NCI-H1105 (cell line): ENCODE measurements around the gene COBL.

ENCODE experiments used
- DNase-seq: peaks from one replicate; lab custom pipeline; 2025; lab: John Stamatoyannopoulos, UW

COBL gene

GRCh38 chr7:51303142-51303525 lies 13.5 kb downstream of the COBL start:
- DNase-seq: no peak

- DNase-seq: no peak
Observed at GRCh38 chr7:51301806-51302205, 14.8 kb downstream of the COBL start.

- no peak for DNase-seq
Observed at GRCh38 chr7:51300762-51301674, 15.6 kb downstream of the COBL start.

- no peak for DNase-seq
Observed at GRCh38 chr7:51299391-51300133, 17.0 kb downstream of the COBL start.

DNA sequence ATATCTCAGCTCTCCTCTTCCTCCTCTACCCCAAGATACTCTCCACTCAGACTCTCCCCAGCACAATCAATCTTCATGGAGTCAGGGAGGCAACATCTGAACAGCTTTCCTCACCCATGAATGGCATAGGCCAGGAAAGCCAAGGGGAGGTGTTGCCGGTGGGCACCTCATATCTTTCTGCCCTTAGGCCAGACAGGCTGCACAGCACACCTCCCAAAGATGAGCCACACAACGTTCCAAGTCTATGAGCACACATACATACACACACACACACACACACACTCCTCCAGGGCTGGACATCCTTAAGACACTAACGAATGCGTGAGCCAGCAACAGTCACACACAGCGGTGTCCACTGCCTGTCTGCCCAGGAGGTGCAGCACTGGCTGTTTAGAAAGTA lies 17.7 kb downstream of the COBL start:
- DNase-seq: no peak

DNA sequence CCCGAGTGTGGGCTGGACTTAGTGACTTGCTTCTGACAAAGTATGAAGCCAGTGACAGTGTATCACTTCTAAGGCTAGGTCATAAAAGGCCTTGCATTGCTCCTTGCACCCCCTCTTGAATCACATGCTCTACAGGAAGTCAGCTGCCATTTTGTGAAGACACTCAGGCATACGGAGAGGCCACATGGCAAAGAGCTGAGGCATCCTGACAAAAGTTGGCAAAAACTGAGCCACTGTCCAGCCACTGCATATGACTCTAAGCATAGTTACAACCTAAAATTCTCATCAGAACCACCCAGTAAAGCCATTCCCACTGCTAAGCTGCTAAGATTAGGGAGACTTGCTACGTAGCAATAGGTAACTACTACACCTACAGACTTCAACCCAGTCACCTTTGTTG lies 18.6 kb downstream of the COBL start:
- DNase-seq: no peak

DNA sequence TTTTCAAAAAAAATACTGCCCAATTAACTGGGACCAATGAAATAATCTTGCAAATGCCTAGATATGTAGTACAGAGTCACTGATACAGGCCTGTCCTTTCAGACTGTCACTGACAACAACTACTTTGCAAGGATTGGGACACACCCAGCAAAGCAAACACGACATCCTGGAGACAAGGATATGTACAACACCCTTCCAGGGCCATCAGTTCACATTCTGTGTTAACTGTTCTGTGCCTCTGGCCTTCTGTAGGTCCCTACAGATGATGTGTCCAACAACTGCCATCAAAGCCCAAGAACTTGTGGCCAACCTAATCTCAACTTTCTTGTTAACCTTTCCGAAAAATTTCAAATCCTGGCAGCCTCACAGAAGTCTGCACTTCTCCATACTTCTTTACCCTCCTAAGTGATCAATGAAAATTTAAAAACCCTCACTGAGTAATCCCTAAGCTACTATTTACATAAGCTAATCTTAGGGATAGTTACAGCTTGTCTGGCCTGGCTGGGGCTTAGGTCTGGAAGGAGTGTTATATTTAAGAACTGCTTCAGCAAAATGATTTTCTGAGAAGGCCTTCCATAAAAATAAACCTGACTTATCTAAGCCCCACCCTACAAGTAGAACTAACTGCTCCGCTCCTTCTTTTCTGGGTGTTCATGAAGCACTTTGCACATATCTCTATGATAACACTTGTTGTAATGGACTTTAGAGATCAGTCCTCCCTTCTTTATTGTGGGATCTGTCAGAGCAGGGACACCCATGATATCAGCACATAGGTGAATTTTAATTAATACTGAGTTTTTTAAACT lies 21.0 kb downstream of the COBL start:
- DNase-seq: no peak

GRCh38 chr7:51292596-51292995 lies 24.0 kb downstream of the COBL start:
- no peak for DNase-seq

DNA sequence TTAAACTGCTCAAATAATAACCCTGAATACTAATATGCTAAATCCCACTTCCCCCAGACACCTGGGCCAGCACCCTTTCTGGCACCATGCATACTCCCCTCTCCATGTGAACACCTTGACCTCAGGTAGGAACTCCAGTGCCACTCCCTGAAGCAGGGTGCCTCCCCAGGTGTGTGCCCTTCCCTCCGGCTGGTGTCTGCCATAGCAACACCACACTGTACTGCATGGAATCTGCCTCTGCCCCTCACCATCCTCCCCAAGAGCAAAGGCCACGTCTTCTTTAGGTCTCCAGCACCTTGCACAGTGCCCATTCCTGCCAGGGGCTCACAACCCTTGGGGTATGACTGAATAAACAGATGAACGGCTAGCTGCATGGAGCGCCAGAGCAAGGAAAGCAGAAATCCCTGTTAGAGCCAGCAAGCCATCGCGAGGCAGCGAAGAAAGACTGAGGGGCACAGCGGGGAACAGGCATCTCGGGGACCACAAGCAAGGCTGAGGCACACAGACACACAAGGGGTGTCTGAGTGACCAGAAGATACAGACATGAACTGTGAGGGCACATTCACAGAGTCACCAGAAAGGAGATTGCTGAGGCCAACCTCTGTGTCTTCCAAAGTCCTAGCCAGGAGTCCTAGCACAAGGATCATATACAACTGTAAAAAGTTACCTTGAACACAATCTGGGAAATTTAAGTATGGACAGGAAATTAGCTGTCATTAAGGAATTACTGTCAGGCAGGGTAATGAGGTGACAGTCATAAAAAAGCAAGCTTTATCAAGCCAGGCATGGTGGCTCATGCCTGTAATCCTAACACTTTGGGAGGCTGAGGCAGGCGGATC lies 25.7 kb downstream of the COBL start:
- DNase-seq: no peak

DNA sequence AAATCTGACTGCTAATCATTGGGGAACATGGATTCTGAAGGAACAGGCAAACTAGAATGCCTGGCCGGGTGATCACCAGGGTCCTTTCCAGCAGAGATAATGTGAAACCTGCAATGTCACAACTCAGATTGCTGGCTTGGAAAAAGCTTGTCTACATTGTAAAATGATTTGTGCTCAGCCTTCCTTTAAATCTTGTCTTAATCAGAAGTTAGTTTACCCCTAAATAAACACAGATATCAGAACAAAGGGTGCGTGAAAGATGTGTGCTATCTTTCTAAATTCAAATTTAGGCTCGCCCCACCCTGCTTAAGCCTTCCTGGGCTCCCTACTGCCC lies 26.3 kb downstream of the COBL start:
- no peak for DNase-seq

DNA sequence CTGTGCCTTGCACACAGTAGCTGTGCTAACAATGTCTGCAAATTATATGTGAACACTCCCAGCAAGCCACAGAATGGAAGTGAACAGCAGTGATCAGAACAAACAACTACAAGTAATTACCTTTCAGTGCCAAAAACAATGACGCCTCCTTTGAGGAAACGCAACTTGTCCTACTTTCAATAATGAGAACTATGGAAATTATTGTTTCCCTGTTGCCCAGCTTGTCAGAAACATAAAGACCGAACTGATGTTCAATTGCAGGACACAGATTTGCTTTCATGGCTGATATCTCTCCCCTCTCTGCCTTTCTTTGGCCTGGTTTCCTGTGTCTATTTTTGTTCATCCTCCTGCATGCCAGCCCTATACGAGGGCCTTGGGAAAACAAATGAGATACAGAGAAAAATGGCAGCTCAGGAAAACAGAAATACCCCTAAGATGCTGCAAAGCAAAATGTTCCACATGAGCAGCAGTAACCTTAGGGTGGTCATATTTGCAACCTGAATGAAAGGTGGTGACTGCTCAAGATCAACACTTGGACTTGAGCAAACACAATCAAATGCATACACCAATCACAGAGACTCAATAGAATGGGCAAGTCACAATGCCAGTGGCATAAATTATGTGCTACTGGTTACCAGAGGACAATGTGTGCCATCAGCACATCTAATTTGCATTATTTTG lies 26.8 kb downstream of the COBL start:
- DNase-seq: no peak

DNA sequence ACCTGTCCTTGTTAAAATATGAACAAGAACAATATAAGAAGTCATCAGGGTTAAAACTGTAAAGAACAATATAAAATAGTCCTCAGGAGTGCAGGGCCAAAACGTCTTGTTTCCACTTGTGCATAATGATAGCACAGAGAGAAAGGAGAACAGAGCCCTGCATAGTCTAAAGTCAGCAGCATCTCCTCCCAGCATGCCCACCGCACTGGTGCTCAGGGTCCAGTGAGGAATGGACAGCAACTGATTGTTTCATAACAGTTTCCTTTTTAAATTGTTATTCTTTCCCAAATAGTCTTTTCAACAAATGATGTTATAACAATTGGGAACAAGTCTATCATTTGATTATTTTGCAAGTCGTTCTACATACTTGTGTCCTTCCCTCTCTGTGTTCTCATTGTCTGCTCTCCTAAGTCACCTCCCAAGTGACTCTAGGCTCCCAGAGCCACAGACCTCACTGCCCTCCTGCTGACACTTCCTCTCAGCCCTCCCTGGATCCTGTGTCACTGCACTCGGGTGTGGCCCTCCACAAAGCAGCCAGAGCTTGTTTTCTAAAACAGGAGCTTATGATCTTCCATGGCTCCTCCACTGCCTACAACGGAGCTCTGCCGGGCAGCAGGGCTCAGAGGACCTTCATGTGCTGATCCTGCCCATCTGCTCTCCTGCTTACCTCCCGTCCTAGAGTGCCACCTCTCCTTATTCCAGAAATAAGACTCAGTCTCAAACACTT lies 27.6 kb downstream of the COBL start:
- DNase-seq: no peak

DNA sequence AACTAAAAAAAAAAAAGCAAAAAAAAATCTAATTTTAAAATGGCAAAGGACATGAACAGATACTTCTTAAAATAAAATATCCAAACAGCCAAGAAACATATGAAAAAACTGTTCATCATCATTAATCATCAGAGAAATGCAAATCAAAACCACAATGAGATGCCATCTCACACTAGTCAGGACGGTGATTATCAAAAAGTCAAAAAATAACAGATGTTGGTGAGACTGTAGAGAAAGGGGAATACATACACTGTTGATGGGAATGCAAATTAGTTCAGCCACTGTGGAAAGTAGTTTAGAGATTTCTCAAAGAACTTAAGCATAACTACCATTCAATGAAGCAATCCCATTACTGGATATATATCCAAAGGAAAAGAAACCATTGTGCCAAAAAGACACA lies 30.2 kb downstream of the COBL start:
- no peak for DNase-seq

DNA sequence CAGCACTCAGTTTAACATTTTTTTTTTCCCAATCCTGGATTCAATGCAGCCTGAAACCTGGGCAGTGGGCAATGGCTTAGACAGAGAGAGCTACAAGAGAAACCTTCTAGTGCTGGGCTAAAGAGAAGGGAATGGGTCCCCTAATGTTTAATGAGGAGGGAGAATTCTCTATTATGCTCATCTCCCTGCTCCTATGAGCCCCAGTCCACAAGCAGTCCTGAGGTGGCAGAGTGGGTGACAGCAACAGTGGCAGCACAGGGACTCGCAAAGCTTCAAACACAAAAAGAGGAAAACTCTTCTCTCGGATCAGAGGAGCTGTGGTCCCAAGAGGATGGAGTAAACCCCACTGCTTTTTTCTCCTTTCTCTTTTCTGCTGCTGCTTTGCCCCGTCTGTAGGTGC lies 36.5 kb downstream of the COBL start:
- no peak for DNase-seq

- no peak for DNase-seq
Observed at GRCh38 chr7:51279391-51280023, 37.1 kb downstream of the COBL start.

DNA sequence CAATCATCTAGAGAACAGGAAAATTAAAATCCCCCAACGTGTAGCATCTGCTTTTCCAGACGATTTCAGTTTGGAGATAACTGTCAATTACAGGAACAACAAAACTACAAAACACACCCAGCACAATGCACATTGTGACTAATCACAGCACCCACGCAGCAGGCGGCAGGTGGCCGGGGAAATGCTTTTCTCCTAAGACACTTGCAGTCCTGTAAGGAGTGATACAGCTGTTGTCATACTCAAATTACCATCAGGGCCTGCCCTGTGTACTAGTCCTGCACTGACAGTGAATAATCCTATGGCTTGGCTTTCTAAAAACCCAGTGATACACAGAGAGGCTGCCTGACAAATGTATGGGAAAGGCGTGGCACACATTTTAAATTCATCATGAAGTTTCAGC lies 37.8 kb downstream of the COBL start:
- no peak for DNase-seq

- no peak for DNase-seq
Observed at GRCh38 chr7:51276967-51277366, 39.6 kb downstream of the COBL start.

DNA sequence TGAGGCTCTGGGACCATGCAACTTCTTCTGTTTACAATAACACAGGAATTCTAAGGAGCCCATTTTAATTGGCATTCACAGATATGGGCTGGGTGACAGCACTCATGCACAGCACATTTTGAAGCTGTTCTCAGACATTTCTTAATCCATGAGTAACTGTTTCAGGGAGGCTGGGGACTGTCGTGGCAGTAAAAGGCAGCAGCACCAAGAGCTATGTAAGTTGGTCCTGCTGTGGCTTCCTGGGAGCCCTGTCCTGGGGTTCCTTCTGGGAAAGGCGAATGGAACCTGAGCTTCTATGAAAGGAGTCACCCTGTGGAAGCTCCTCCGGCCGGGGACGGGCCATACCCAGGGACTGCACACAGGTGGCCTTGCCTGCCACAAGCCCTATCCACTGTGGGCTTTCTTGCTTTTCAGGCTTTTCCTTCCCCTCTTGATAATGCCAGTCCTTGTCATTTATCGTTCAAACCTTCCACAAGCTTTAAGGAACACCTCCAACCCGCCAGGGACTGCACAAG lies 40.5 kb downstream of the COBL start:
- no peak for DNase-seq

GRCh38 chr7:51275532-51275931 lies 41.1 kb downstream of the COBL start:
- DNase-seq: no peak

DNA sequence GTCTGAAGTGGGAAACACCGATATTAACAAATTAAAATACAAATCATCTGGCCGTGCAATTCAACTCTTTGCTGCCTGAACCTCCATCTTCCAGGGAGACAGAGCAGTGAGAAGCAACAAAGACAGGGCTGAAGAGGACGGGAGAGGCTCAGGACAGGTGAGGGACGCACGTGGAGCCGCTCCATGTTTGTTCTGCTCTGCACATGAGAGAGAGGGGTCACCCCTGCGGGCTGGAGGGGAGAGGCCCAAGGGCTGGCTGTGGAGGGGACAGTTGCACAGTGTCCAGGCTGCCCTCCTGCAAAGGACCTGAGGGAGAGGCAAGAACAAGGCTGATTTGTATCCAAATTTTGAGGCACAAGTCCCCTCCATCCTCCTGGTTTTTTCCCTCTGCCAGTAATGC lies 41.7 kb downstream of the COBL start:
- no peak for DNase-seq
